ENCODE results near the gene LDLRAD4. TPM values are rescaled to one million over a fixed set of nuclear protein-coding genes. Genes with fewer than 3 reads are reported as not detected.
A peak's percentile ranks its signal among the peaks of the same experiment; 100 is the strongest.

LDLRAD4 gene
- polyA plus RNA-seq, 1 experiment, result not detected

- H3K9me3 ChIP-seq (ENCODE audit: control insufficient read depth, insufficient read depth, low read length), result no peaks in the 10 kb centered on the region; the same call in 1 of the 2 replicates
- no peak overlapping the region for H3K4me3 ChIP-seq (ENCODE audit: low read depth, low read length)
- ChIA-PET CTCF (interaction anchor here (1.2 kb wide), 1 partner anchor 315 kb away, joined by 4 read pairs; no protein-coding TSS in a partner anchor), POLR2A (no interaction called here)
- no peak for DNase-seq (ENCODE audit: low read depth, low spot score)
- H3K27ac ChIP-seq (ENCODE audit: low read depth, low read length), result no peak overlapping the region
- peaks cover 5% of the 10 kb centered on the region for H3K27me3 ChIP-seq (ENCODE audit: control insufficient read depth, insufficient read depth, low read length)
- peak; percentile 30; the same call in 1 of the 2 replicates for TF ChIP-seq CTCF (IDR thresholded peaks at IDR 0.05; ENCODE audit: low read depth, low read length)
Measured at GRCh38 chr18:13530879-13531387, 312.4 kb downstream of the LDLRAD4 start.

- Histone ChIP-seq H3K27me3 (ENCODE audit: control insufficient read depth, insufficient read depth, low read length) (peaks cover 5% of the 10 kb centered on the region), H3K27ac (ENCODE audit: low read depth, low read length) (no peak overlapping the region), H3K9me3 (ENCODE audit: control insufficient read depth, insufficient read depth, low read length) (no peaks in the 10 kb centered on the region; the same call in 1 of the 2 replicates), H3K4me3 (ENCODE audit: low read depth, low read length) (no peak overlapping the region)
- CTCF ChIA-PET, result no interaction called here
- POLR2A ChIA-PET, result no interaction called here
- TF ChIP-seq CTCF (IDR thresholded peaks at IDR 0.05; ENCODE audit: low read depth, low read length), result no peak
- no peak for DNase-seq (ENCODE audit: low read depth, low spot score)
Measured at GRCh38 chr18:13531681-13532325, 313.2 kb downstream of the LDLRAD4 start.

GRCh38 chr18:13532406-13533075, 314.0 kb downstream of the LDLRAD4 start:
- peaks cover 5% of the 10 kb centered on the region for H3K27me3 ChIP-seq (ENCODE audit: control insufficient read depth, insufficient read depth, low read length)
- TF ChIP-seq CTCF (IDR thresholded peaks at IDR 0.05; ENCODE audit: low read depth, low read length), result no peak
- no peak overlapping the region for H3K4me3 ChIP-seq (ENCODE audit: low read depth, low read length)
- H3K27ac ChIP-seq (ENCODE audit: low read depth, low read length), result no peak overlapping the region
- no peak for DNase-seq (ENCODE audit: low read depth, low spot score)
- CTCF ChIA-PET, result no interaction called here
- H3K9me3 ChIP-seq (ENCODE audit: control insufficient read depth, insufficient read depth, low read length), result no peaks in the 10 kb centered on the region; the same call in 1 of the 2 replicates
- POLR2A ChIA-PET, result no interaction called here

- no peak for TF ChIP-seq CTCF (IDR thresholded peaks at IDR 0.05; ENCODE audit: low read depth, low read length)
- ChIA-PET CTCF (no interaction called here), POLR2A (no interaction called here)
- peaks cover 5% of the 10 kb centered on the region for H3K27me3 ChIP-seq (ENCODE audit: control insufficient read depth, insufficient read depth, low read length)
- H3K27ac ChIP-seq (ENCODE audit: low read depth, low read length), result no peak overlapping the region
- H3K4me3 ChIP-seq (ENCODE audit: low read depth, low read length), result no peak overlapping the region
- DNase-seq (ENCODE audit: low read depth, low spot score), result no peak
- H3K9me3 ChIP-seq (ENCODE audit: control insufficient read depth, insufficient read depth, low read length), result no peaks in the 10 kb centered on the region
Measured at GRCh38 chr18:13534631-13535030, 316.1 kb downstream of the LDLRAD4 start.

GRCh38 chr18:13536578-13536977, 318.0 kb downstream of the LDLRAD4 start:
- ChIA-PET CTCF (no interaction called here), POLR2A (no interaction called here)
- H3K9me3 ChIP-seq (ENCODE audit: control insufficient read depth, insufficient read depth, low read length), result no peaks in the 10 kb centered on the region
- no peak for TF ChIP-seq CTCF (IDR thresholded peaks at IDR 0.05; ENCODE audit: low read depth, low read length)
- no peak for DNase-seq (ENCODE audit: low read depth, low spot score)
- no peak overlapping the region for H3K4me3 ChIP-seq (ENCODE audit: low read depth, low read length)
- no peak overlapping the region for H3K27ac ChIP-seq (ENCODE audit: low read depth, low read length)
- peaks cover 3% of the 10 kb centered on the region for H3K27me3 ChIP-seq (ENCODE audit: control insufficient read depth, insufficient read depth, low read length)
